ENCODE results near the gene TNIP2.
A peak's percentile ranks its signal among the peaks of the same experiment; 100 is the strongest.

TNIP2 gene, protein sequence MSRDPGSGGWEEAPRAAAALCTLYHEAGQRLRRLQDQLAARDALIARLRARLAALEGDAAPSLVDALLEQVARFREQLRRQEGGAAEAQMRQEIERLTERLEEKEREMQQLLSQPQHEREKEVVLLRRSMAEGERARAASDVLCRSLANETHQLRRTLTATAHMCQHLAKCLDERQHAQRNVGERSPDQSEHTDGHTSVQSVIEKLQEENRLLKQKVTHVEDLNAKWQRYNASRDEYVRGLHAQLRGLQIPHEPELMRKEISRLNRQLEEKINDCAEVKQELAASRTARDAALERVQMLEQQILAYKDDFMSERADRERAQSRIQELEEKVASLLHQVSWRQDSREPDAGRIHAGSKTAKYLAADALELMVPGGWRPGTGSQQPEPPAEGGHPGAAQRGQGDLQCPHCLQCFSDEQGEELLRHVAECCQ

DNA sequence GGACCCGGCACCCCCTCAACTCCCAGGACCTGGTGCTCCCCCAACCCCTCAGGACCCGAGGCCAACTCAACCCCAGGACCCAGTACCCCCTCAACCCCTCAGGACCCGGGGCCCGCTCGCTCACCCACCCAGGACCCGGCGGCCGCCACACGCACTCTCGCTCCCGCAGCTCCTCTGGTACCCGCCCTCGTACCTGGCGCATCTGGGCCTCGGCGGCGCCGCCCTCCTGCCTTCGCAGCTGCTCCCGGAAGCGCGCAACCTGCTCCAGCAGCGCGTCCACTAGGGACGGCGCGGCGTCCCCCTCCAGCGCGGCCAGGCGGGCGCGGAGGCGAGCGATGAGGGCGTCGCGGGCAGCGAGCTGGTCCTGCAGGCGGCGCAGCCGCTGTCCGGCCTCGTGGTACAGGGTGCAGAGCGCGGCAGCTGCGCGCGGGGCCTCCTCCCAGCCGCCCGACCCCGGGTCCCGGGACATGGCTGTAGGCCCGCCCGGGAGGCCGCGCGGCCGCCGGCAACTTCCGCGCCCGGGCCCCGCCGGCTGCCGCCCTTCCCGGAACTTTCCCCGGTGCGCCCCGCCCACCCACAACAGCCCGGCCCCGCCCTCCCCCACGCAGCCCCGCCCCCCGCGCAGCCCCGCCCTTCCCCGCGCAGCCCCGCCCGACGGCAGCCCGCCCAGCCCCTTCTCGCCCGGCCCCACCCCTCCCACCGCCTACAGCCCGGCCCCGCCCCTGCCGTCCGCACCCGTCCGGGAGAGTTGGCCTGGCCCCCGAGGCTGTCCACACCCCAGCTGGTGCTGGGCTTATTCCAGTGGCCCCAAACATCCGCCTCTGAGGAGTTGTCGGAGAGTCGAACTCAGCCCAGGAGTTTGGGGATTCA lies at the start of gene TNIP2:
Gene TNIP2 (minus strand): TSS at position 516 of the 870 bp plus-strand sequence. CDS start 47 bp downstream, at position 469.
- TF ChIP-seq, protein P1, sequence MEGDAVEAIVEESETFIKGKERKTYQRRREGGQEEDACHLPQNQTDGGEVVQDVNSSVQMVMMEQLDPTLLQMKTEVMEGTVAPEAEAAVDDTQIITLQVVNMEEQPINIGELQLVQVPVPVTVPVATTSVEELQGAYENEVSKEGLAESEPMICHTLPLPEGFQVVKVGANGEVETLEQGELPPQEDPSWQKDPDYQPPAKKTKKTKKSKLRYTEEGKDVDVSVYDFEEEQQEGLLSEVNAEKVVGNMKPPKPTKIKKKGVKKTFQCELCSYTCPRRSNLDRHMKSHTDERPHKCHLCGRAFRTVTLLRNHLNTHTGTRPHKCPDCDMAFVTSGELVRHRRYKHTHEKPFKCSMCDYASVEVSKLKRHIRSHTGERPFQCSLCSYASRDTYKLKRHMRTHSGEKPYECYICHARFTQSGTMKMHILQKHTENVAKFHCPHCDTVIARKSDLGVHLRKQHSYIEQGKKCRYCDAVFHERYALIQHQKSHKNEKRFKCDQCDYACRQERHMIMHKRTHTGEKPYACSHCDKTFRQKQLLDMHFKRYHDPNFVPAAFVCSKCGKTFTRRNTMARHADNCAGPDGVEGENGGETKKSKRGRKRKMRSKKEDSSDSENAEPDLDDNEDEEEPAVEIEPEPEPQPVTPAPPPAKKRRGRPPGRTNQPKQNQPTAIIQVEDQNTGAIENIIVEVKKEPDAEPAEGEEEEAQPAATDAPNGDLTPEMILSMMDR (IDR thresholded peaks at IDR 0.05; ENCODE audit: low read depth, low read length): peak; percentile 57
- Histone ChIP-seq H3K4me3 (ENCODE audit: low read depth, low read length) (peak within 1 kb of the TSS; percentile 72), H3K9me3 (ENCODE audit: severe bottlenecking) (no peaks in the 10 kb centered on the region), H3K27ac (peak within 1 kb of the TSS; percentile 84), H3K36me3 (peaks cover 17% of the 10 kb centered on the region), H3K27me3 (ENCODE audit: insufficient read depth, low read depth, severe bottlenecking) (no peaks in the 10 kb centered on the region)
- peak; percentile 87 for DNase-seq

DNA sequence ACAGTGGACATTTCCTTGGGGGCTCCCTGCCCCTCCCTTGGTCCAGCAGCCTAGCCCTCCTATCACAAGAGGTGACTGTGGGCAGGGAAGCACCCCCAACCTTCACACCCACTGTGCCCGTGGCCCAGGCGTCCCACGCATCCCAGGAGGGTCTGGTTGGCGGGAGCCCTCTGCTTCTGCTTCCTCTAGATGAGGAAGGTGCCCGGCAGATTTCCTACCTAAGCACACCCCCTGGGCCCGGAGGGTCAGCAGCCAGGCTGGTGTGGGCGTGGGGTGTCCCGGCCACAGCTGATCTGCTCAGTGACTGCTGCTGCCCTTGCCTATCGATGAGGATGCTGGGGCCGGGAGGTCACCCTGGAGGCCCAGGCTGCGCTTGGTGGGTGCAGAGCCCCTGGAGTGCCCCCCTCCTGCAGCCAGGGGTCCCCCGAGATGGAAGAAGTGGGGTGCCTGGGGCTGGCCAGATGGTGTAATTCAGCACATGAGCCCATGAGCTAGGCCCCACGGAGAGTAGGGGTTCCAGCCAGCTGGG lies 48.9 kb upstream of the TNIP2 start:
- TF ChIP-seq, protein P1 (IDR thresholded peaks at IDR 0.05; ENCODE audit: low read depth, low read length): no peak
- H3K9me3 ChIP-seq (ENCODE audit: severe bottlenecking): no peaks in the 10 kb centered on the region
- no peak overlapping the region for H3K4me3 ChIP-seq (ENCODE audit: low read depth, low read length)
- no peak for DNase-seq
- no peaks in the 10 kb centered on the region; the same call in 1 of the 2 replicates for H3K36me3 ChIP-seq
- no peaks in the 10 kb centered on the region for H3K27me3 ChIP-seq (ENCODE audit: insufficient read depth, low read depth, severe bottlenecking)
- H3K27ac ChIP-seq: no peak overlapping the region

DNA sequence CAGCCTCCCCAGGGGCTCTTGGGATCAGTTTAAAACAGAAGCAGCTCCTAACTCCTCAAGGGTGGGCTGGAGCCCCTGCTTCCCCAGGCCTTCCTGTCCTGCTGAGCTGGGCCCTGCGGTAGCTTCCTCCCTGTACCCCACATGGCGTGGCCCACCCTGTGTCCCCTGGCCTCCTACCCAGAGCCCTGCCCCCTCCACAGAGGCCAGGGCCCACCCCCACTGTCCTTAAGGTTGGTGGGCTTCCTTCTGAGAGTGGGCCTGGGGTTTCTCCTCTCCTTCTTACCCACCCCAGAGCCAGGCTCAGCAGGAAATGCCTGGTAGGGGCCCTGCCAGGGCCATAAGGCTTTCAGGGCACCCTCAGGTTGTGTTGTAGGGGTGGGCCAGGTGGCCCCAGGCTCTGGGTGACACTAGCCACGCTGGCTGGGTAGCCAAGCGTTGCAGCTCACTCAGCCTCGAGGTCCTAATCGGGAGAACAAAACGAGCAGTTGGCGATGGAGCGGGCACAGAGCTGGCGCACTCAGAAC lies 48.4 kb upstream of the TNIP2 start:
- Histone ChIP-seq H3K4me3 (ENCODE audit: low read depth, low read length) (no peak overlapping the region), H3K27me3 (ENCODE audit: insufficient read depth, low read depth, severe bottlenecking) (no peaks in the 10 kb centered on the region), H3K9me3 (ENCODE audit: severe bottlenecking) (no peaks in the 10 kb centered on the region), H3K27ac (no peak overlapping the region), H3K36me3 (no peaks in the 10 kb centered on the region; the same call in 1 of the 2 replicates)
- DNase-seq: no peak
- TF ChIP-seq, protein P1 (IDR thresholded peaks at IDR 0.05; ENCODE audit: low read depth, low read length): no peak

DNA sequence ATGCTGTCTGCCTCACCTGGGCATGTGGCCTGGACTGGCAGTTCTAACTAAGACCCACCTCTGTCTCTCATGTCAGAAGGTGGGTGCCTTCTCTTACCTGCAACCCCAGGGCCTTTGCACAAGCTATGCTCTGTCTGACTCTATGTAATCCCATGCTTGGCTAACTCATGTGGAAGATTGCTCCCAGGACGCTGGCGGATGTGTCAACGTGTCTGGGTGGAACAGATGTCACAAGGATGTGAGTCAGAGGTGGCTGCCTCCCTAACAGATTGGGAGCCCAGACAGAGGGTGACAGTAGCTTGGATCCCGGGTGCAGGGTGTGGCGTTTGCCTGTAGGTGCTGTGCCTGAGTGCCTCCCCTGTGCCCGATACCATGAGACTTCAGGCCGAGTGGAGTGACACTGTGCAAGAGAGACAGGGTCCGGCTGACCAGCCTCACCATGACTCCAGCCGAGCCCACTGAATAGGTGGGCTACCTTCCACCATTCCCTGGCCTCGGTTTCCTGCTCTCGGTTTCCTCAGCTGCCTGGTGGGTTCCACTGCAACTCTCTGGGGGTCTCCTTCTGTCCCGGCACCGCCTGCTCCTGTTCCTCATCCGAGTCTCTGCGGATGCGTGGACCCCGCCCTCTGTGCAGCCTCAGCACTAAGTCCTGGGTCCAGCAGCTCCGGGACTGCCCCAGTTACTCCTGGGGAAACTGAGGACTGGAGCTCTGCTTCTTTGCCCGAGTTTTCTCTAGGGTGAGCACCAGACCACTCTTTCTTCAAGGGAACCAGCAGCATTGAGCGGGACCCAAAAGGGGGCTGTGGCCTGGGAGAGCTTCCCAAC lies 47.7 kb upstream of the TNIP2 start:
- no peak overlapping the region for H3K27ac ChIP-seq
- no peaks in the 10 kb centered on the region; the same call in 1 of the 2 replicates for H3K36me3 ChIP-seq
- DNase-seq: no peak
- TF ChIP-seq, protein P1 (IDR thresholded peaks at IDR 0.05; ENCODE audit: low read depth, low read length): no peak
- H3K27me3 ChIP-seq (ENCODE audit: insufficient read depth, low read depth, severe bottlenecking): no peaks in the 10 kb centered on the region
- no peak overlapping the region for H3K4me3 ChIP-seq (ENCODE audit: low read depth, low read length)
- no peaks in the 10 kb centered on the region for H3K9me3 ChIP-seq (ENCODE audit: severe bottlenecking)
